Neural progenitor cell (in vitro differentiated cells): ENCODE measurements around the gene CAPN8.

Source experiments
- EZH2 ChIP-seq: fragments of 200-600 bp; sonication (generic); IDR thresholded peaks from 2 replicates; pipeline ENCODE4 v1.6.1; 2017; ENCODE audit warnings: antibody characterized with exemption, mild to moderate bottlenecking, moderate library complexity
- EZH2phosphoT487 ChIP-seq: fragments of 200-600 bp; sonication (generic); IDR thresholded peaks from 2 replicates; pipeline ENCODE4 v1.6.1; 2017; ENCODE audit warnings: antibody characterized with exemption
- TF ChIP-seq, protein P1 (sequence below): fragments of 200-600 bp; sonication (generic); IDR thresholded peaks from 2 replicates; pipeline ENCODE4 v1.5.1; 2017; ENCODE audit warnings: antibody characterized with exemption, mild to moderate bottlenecking

GRCh38 chr1:223553957-223554356 is 111.5 kb downstream of the CAPN8 start:
- TF ChIP-seq, protein P1, sequence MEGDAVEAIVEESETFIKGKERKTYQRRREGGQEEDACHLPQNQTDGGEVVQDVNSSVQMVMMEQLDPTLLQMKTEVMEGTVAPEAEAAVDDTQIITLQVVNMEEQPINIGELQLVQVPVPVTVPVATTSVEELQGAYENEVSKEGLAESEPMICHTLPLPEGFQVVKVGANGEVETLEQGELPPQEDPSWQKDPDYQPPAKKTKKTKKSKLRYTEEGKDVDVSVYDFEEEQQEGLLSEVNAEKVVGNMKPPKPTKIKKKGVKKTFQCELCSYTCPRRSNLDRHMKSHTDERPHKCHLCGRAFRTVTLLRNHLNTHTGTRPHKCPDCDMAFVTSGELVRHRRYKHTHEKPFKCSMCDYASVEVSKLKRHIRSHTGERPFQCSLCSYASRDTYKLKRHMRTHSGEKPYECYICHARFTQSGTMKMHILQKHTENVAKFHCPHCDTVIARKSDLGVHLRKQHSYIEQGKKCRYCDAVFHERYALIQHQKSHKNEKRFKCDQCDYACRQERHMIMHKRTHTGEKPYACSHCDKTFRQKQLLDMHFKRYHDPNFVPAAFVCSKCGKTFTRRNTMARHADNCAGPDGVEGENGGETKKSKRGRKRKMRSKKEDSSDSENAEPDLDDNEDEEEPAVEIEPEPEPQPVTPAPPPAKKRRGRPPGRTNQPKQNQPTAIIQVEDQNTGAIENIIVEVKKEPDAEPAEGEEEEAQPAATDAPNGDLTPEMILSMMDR: no peak
- no peak for TF ChIP-seq EZH2phosphoT487
- TF ChIP-seq EZH2: no peak
